Heart left ventricle (tissue), 13 donors: Measurements from ENCODE around the gene FOXRED1.

Experiments used
- POLR2A ChIP-seq, 2 donors: fragments of 450-650 bp; IDR thresholded peaks; one replicate each; pipeline ENCODE4 v1.6.1; 2017; ENCODE audit warnings: antibody characterized with exemption in 2 of 2, mild to moderate bottlenecking in 2 of 2, moderate library complexity in 2 of 2
- TF ChIP-seq, protein P1 (sequence below), 12 donors: fragments of 200-600 bp; sonication (generic) in 4 of 12; IDR thresholded peaks; one replicate each; pipeline versions ENCODE4 v1.5.0 to v1.8.0; 2018 to 2022; ENCODE audit warnings: antibody characterized with exemption in 12 of 12, mild to moderate bottlenecking in 5 of 12
- donor health status: ischemic (EF 13 %, LVEDD 7.1; RV severe dilation, severe dysfunction).
- donor health status: DM: no; HTN: yes; CAD: no.
- donor health status: DM: no; HTN: no; CAD: no.
- donor health status: ischemic (EF 25% LVEDD 6.9; RV normal size, moderate dysfunction).
- donor health status: ischemic (EF 25% LVEDD 5.7; RV mildly dilated, moderate dysfunction).
- donor health status: ischemic (EF 35%, LVEDD 5.7; RV mildly dilated, moderate dysfunction).
- donor health status: nonischemic (EF 11% LVEDD 7.7; RV severe dilation, severe dysfunction).
- donor health status: DM: yes; HTN: yes; CAD: no.
- donor health status: PGD.
- donor health status: ischemic (EF 29% LVEDD 5.4; RV normal size, mild dysfunction).
- donor health status: nonischemic (EF 23%, LVEDD 6.1; RV moderate dilation, normal function).

DNA sequence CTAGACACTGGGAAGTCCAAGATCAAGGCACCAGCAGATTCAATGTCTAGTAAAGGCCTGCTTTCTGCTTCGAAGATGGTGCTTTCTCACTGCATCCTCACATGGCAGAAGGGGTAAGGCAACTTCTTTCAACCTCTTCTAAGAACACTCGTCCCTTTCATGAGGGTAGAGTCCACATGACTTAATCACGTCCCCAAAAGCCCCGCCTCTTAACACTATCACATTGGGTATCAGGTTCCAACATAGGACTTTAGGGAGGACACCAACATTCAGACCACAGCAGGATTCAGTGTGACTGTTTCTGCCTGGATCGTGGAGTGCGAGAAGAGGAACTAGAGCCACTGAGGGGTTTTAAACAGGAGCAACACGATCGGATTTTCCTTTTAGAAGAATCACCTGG is 10.2 kb downstream of the FOXRED1 start:
- TF ChIP-seq, protein P1, sequence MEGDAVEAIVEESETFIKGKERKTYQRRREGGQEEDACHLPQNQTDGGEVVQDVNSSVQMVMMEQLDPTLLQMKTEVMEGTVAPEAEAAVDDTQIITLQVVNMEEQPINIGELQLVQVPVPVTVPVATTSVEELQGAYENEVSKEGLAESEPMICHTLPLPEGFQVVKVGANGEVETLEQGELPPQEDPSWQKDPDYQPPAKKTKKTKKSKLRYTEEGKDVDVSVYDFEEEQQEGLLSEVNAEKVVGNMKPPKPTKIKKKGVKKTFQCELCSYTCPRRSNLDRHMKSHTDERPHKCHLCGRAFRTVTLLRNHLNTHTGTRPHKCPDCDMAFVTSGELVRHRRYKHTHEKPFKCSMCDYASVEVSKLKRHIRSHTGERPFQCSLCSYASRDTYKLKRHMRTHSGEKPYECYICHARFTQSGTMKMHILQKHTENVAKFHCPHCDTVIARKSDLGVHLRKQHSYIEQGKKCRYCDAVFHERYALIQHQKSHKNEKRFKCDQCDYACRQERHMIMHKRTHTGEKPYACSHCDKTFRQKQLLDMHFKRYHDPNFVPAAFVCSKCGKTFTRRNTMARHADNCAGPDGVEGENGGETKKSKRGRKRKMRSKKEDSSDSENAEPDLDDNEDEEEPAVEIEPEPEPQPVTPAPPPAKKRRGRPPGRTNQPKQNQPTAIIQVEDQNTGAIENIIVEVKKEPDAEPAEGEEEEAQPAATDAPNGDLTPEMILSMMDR (IDR thresholded peaks at IDR 0.05), result no peak
- no peak for TF ChIP-seq POLR2A (IDR thresholded peaks at IDR 0.05)
